Measurements from ENCODE around the gene TRIO. TPM values are rescaled to one million over a fixed set of nuclear protein-coding genes. Genes with fewer than 3 reads are reported as not detected.

Gene TRIO
- polyA plus RNA-seq, 1 of the 3 experiments (the other 2 are of a cell fraction) = 229 TPM

GRCh38 chr5:14226992-14227391 is 83.8 kb downstream of the TRIO start (continued):
- TF ChIP-seq ZBTB33 (IDR thresholded peaks at IDR 0.05; ENCODE audit: borderline replicate concordance, low read depth) (no peak), RAD21 (IDR thresholded peaks at IDR 0.05; ENCODE audit: low read length) (no peak)

GRCh38 chr5:14227513-14227912 is 84.4 kb downstream of the TRIO start:
- Histone ChIP-seq H3K4me1 (ENCODE audit: control insufficient read depth in 1 of 2, insufficient read depth in 2 of 2, low read depth in 1 of 2, low read length in 1 of 2) (peaks cover 8 to 11% of the 10 kb centered on the region in 2 experiments), H3K9me2 (no peaks in the 10 kb centered on the region), H3K36me3 (replicated peaks in 1 of 2; ENCODE audit: control insufficient read depth in 1 of 2, insufficient read depth in 2 of 2, low read length in 1 of 2) (peaks cover 0 to 7% of the 10 kb centered on the region in 2 experiments), H2AFZ (ENCODE audit: low read depth) (no peak overlapping the region), H3K9ac (no peak overlapping the region), H3K27ac (ENCODE audit: low read depth in 2 of 2, low read length in 1 of 2) (no peak overlapping the region; a peak in 1 of 4 replicates), H3F3A (replicated peaks; ENCODE audit: insufficient read depth) (peaks cover 5% of the 10 kb centered on the region), H3K79me2 (ENCODE audit: insufficient read depth) (peaks cover 100% of the 10 kb centered on the region), H4K20me1 (ENCODE audit: insufficient read depth) (peaks cover 94% of the 10 kb centered on the region), H3K4me2 (no peak overlapping the region), H3K4me3 (ENCODE audit: low read depth in 2 of 2, low read length in 1 of 2) (no peak overlapping the region), H3K27me3 (ENCODE audit: insufficient read depth) (no peaks in the 10 kb centered on the region), H3K9me3 (no peaks in the 10 kb centered on the region)
- POLR2A ChIA-PET = no interaction called here
- no peak for TF ChIP-seq MAX (IDR thresholded peaks at IDR 0.05; ENCODE audit: low read depth)
- TF ChIP-seq USF1 (IDR thresholded peaks at IDR 0.05; ENCODE audit: borderline replicate concordance, low read depth) = no peak
- no peak for TF ChIP-seq JUND (IDR thresholded peaks at IDR 0.05)
- TF ChIP-seq FOXJ3 (CRISPR knock-in tag; IDR thresholded peaks at IDR 0.05) = no peak
- CTCF ChIA-PET = interaction anchor here (1.6 kb wide), 1 partner anchor 43 kb away, joined by 5 read pairs; no protein-coding TSS in a partner anchor
- 61% methylated on average over 3 of the region's 3 CpGs for WGBS (ENCODE audit: low lambda C conversion rate)
- DNase-seq = no peak

GRCh38 chr5:14228219-14228618 is 85.1 kb downstream of the TRIO start:
- DNase-seq = no peak
- no peak for TF ChIP-seq TCF12 (IDR thresholded peaks at IDR 0.05)
- TF ChIP-seq GATA2 (CRISPR knock-in tag; IDR thresholded peaks at IDR 0.05) = no peak
- TF ChIP-seq RCOR1 (IDR thresholded peaks at IDR 0.05; ENCODE audit: low read length) = no peak
- TF ChIP-seq RXRA (IDR thresholded peaks at IDR 0.05; ENCODE audit: borderline replicate concordance, low read depth) = no peak
- TF ChIP-seq RFX5 (IDR thresholded peaks at IDR 0.05; ENCODE audit: low read length) = no peak
- no peak for TF ChIP-seq MAX (IDR thresholded peaks at IDR 0.05; ENCODE audit: low read depth)
- TF ChIP-seq EZH2phosphoT487 (IDR thresholded peaks at IDR 0.05; ENCODE audit: borderline replicate concordance, low read depth) = no peak
- no peak for TF ChIP-seq NFIC (IDR thresholded peaks at IDR 0.05; ENCODE audit: borderline replicate concordance)
- no peak for TF ChIP-seq USF1 (IDR thresholded peaks at IDR 0.05; ENCODE audit: borderline replicate concordance, low read depth)
- no peak for TF ChIP-seq PBX3 (IDR thresholded peaks at IDR 0.05)
- no peak for TF ChIP-seq RAD21 (IDR thresholded peaks at IDR 0.05; ENCODE audit: low read length)
- Histone ChIP-seq H3K9me3 (no peaks in the 10 kb centered on the region), H3K4me3 (ENCODE audit: low read depth in 2 of 2, low read length in 1 of 2) (no peak overlapping the region), H3K27me3 (ENCODE audit: insufficient read depth) (no peaks in the 10 kb centered on the region), H3F3A (replicated peaks; ENCODE audit: insufficient read depth) (peaks cover 5% of the 10 kb centered on the region), H2AFZ (ENCODE audit: low read depth) (no peak overlapping the region), H3K36me3 (replicated peaks in 1 of 2; ENCODE audit: control insufficient read depth in 1 of 2, insufficient read depth in 2 of 2, low read length in 1 of 2) (peaks cover 0 to 4% of the 10 kb centered on the region in 2 experiments), H4K20me1 (ENCODE audit: insufficient read depth) (peaks cover 94% of the 10 kb centered on the region), H3K79me2 (ENCODE audit: insufficient read depth) (peaks cover 100% of the 10 kb centered on the region), H3K27ac (ENCODE audit: low read depth in 2 of 2, low read length in 1 of 2) (no peak overlapping the region), H3K9me2 (no peaks in the 10 kb centered on the region), H3K9ac (no peak overlapping the region), H3K4me1 (ENCODE audit: control insufficient read depth in 1 of 2, insufficient read depth in 2 of 2, low read depth in 1 of 2, low read length in 1 of 2) (peaks cover 10 to 11% of the 10 kb centered on the region in 2 experiments), H3K4me2 (no peak overlapping the region)
- ChIA-PET CTCF (interaction anchor here (1.6 kb wide), 1 partner anchor 42 kb away, joined by 5 read pairs; no protein-coding TSS in a partner anchor), POLR2A (no interaction called here)
- WGBS (ENCODE audit: low lambda C conversion rate) = 94% methylated on average over 6 of the region's 6 CpGs
